GM12872 (cell line): Measurements from ENCODE around the gene IGSF11.

Source experiments
- TF ChIP-seq, protein P1 (sequence below): IDR thresholded peaks from 3 replicates; pipeline ENCODE4 v1.5.1; 2011; ENCODE audit warnings: low read depth, mild to moderate bottlenecking, low read length, moderate library complexity; ENCODE audit not compliant: insufficient read depth

IGSF11 gene

DNA sequence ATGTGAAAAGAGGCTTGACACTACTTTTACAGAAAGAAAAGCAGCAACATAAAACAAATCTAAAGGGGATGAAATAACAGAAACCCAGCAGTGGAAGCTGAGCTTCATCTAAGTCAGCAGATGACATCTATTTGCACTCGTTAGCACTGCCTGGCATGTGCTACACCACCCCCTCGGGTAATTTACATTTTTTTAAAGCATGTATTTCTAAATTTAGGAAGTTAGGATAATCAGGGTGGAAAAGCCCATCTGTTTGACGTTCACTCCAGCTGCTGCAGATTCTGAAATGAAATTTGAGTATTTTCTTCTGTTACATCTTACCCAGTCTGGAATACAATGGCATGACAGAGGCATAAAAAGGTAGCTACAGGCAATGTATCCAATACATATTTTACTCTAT is 20.7 kb downstream of the IGSF11 start:
- TF ChIP-seq, protein P1, sequence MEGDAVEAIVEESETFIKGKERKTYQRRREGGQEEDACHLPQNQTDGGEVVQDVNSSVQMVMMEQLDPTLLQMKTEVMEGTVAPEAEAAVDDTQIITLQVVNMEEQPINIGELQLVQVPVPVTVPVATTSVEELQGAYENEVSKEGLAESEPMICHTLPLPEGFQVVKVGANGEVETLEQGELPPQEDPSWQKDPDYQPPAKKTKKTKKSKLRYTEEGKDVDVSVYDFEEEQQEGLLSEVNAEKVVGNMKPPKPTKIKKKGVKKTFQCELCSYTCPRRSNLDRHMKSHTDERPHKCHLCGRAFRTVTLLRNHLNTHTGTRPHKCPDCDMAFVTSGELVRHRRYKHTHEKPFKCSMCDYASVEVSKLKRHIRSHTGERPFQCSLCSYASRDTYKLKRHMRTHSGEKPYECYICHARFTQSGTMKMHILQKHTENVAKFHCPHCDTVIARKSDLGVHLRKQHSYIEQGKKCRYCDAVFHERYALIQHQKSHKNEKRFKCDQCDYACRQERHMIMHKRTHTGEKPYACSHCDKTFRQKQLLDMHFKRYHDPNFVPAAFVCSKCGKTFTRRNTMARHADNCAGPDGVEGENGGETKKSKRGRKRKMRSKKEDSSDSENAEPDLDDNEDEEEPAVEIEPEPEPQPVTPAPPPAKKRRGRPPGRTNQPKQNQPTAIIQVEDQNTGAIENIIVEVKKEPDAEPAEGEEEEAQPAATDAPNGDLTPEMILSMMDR = no peak

DNA sequence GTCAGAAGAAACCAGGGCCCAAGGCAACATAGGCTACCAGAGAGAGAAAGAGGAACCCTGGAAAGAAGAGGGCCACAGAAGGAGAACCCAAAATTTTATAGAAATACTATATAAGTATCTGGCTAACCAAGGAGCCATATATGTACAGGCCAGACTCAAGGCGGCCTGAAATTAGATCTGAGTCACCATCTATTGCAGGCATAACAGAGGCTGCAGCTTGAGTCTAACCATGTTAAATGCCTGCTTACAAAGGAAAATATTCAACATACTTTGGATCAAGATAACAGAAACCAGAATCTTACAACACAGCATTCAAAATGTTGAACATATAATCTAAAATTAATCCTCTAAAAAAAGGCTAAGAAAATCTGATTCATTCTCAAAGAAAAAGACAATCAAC is 23.1 kb downstream of the IGSF11 start:
- TF ChIP-seq, protein P1 = no peak

DNA sequence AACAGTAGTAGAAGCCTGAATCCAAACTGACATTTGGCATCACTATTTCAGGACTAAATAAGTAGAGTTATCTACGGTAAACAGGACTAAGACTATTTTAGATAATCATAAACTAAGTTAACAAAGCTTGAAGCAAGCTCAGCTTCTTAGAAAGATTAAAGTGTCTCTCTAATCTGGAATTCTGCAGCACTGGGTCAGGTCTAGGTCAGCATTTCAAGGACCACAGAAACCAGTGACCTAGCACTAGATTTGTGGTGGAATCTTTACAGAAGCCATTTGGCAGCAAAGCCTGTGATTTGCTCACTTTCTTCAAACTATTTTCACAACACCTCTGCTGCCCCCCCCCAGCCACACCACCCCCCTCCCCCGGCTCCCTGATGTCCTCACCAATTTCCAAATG is 37.5 kb downstream of the IGSF11 start:
- TF ChIP-seq, protein P1 = no peak

DNA sequence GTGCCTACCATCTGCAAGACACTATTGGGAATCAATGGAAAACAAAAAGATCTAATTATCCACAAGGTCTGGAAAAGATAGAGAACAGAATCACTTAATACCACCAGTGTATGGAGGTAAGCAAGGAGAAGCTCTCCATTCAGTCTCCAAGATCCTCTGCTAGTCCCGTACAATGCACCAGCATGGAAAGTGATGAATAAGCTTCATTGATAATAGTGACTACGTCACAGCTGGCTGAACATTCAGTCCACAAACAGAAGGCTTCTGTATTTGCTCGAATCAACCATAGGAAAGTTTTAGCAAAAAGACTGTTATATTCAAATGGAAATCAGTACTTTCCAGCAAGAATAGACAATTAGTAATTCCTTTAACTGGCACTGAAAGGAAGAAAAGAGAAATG is 42.9 kb downstream of the IGSF11 start:
- TF ChIP-seq, protein P1 = no peak

DNA sequence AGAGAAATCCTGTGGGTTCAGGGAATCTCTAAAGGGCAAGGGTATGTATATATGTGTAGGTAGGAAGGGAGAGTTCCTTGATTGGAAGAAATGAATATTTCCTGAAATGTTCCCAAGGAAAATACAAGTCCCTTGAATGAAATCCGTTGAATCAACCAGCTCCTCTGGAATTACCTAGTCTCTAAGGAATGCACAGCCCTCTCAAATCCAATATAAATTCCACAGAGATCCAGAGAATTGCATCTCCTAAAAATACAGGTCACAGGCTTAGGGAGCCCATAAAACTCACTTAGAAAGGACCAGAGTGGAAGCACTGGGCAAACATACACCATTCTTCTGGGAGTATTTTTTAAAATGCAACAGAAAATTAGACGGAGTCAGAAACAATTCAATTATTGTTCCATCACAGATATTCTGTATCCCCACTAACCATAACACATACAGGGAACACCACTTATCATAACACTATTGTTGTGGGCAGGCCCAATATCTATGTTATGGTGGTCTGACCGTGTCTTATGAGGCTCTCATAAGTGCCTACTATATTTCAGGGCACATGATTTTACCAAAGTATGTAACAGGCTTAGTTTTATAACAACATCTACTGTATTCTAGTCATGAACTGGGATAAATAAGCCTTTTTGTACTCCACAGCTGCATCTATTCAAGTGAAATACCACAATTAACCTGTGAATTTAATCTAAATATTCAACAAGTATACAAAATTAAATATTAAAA is 43.7 kb downstream of the IGSF11 start:
- TF ChIP-seq, protein P1 = no peak

DNA sequence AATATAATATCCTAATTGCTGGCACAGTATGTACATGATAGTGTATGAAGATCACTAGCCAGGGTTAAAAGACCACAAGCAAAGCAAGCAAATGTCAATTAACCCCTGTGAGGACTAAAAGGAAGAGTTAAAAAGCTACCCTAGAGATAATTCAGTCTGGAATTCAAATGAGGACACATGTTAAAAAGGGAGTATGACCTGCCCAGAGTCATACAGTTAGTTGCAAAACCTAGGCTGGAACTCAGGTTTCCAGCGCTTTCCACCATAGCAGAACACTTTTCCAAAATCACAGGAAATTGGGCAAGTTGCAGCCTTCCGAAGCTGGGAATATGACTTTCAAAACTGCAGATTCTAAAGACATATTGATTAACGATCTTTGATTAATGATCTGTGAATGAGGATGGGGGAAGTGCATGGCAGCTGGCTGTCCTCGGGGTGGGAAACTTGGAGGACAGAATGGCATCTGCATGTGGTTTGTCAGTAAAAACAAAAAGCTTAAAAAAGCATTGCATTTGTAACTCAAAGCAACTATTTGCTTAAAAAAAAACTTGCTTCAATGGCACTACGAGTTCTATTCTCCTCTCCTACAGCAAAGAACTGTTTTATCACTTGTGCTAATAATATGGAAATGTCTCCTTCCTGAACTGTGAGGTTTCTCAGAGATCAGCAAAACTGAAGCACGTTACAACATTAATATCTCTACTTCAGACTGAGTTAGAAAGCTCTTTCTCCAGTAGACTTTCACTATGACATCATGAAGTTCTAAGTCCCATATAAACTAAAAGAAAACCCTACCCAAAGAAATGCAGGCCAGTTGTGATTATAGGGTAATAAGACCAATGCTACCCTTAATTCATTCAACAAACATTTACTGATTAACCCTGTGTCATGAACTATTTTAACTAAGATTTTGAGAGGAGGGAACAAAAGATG is 46.2 kb downstream of the IGSF11 start:
- TF ChIP-seq, protein P1 = no peak

DNA sequence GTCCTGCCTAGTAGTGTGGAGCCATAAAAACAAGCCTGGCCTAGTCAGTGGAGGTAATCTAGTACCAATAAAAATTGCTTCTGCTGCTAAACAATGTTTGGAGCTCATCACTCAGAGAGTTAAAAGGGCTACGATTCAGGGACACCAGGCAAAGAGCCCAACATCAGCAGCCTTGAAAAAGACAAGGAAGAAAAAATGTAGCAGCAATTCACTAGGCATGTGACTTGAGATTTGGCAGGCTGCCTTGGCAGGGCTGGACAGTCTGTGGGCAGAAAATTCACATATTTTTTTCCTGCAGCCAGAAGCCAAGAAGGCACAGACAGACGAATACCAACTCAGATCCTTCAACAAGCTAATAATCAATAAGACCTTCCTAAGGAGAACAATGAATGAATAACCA is 47.2 kb downstream of the IGSF11 start:
- TF ChIP-seq, protein P1 = no peak
